HG03095 (cell line): ENCODE measurements around the gene MORN2.

Experiments
- ATAC-seq: cut with Tn5 transposase; IDR thresholded peaks from one replicate; pipeline ENCODE4 v1.9.1; 2021; ENCODE audit warnings: moderate library complexity; ENCODE audit not compliant: unreplicated experiment

The MORN2 gene

GRCh38 chr2:38889045-38889444, 13.3 kb downstream of the MORN2 start:
- ATAC-seq = no peak

- ATAC-seq = no peak
Observed at GRCh38 chr2:38889575-38889974, 13.8 kb downstream of the MORN2 start, which contains the start of gene ARHGEF33. Gene ARHGEF33, plus strand, starts transcription at chr2:38889875. Its CDS starts 29,573 bp downstream, at chr2:38919448.

GRCh38 chr2:38892819-38893218, 17.0 kb downstream of the MORN2 start:
- no peak for ATAC-seq

- no peak for ATAC-seq
Observed at GRCh38 chr2:38898256-38898655, 22.5 kb downstream of the MORN2 start.

- ATAC-seq = no peak
Observed at GRCh38 chr2:38900726-38901125, 24.9 kb downstream of the MORN2 start.

GRCh38 chr2:38905251-38905650, 29.5 kb downstream of the MORN2 start:
- no peak for ATAC-seq

- ATAC-seq = no peak
Observed at GRCh38 chr2:38907242-38907641, 31.5 kb downstream of the MORN2 start.

- peak; percentile 88 for ATAC-seq
Observed at GRCh38 chr2:38907743-38908562, 32.2 kb downstream of the MORN2 start.

- ATAC-seq = no peak
Observed at GRCh38 chr2:38909872-38910271, 34.1 kb downstream of the MORN2 start.

- no peak for ATAC-seq
Observed at GRCh38 chr2:38911191-38911590, 35.4 kb downstream of the MORN2 start.

GRCh38 chr2:38912619-38913018, 36.8 kb downstream of the MORN2 start:
- no peak for ATAC-seq

- ATAC-seq = no peak
Observed at GRCh38 chr2:38922389-38922788, 46.6 kb downstream of the MORN2 start.

GRCh38 chr2:38922902-38923301, 47.1 kb downstream of the MORN2 start:
- ATAC-seq = no peak

GRCh38 chr2:38925982-38926381, 50.2 kb downstream of the MORN2 start:
- ATAC-seq = no peak

GRCh38 chr2:38930600-38930999, 54.8 kb downstream of the MORN2 start:
- ATAC-seq = no peak
